Dermis blood vessel endothelial cell (primary cell): ENCODE results near the gene C16orf87. TPM values are rescaled to one million over a fixed set of nuclear protein-coding genes. Genes with fewer than 3 reads are reported as not detected.

ENCODE experiments used
- DNase-seq: peaks from one replicate; pipeline ENCODE4 v3.0.0; 2010
- total RNA-seq: library from RNA; depleted of rRNA; stranded (reverse); fragments of >200 nt; gene quantifications from 2 replicates; pipeline ENCODE4 v1.2.3, GENCODE V29; 2014

The C16orf87 gene
- total RNA-seq, 1 donor from 2014 or later, result 11.2 TPM

DNA sequence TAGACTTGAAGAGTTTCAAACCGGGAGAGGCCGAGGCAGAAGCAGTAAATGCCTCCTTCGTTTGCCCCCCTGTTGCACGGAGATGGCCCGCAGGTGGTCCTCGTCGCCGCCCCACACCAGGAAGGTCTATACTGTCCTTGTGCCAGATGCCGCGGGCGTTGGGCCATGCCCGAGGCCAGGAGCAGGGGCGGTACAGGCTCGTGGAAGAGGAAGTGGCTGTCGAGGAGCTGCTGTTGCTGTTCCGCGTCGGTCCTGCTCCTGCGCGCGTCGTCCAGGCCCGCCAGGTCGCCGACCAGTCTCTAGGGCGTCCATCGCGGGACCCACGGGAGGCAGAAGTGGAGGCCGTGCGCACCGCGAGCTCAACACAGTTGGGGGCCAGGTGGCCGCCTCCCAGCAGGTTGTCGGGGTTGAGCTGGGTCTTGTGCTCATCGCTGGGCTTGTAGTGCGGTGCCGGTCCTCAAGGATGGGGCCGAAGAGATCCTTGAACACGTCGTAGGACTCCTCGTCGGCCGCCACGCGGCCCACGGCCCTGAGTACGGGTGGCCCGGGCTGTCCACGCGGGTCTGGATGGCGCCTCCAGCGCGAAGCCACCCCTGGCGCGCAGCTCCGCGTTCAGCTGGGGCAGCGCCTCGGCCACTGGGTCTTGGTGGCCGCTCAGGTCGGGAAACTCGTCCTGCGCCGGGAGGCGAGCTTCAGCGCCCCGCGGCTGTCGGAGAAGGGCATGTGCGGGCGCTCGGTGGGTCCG is 13.1 kb upstream of the C16orf87 start:
- DNase-seq, result peak; percentile 19

GRCh38 chr16:46842192-46842895 is 11.4 kb upstream of the C16orf87 start:
- no peak for DNase-seq

- DNase-seq, result no peak
Measured at GRCh38 chr16:46839986-46840443, 9.0 kb upstream of the C16orf87 start.

DNA sequence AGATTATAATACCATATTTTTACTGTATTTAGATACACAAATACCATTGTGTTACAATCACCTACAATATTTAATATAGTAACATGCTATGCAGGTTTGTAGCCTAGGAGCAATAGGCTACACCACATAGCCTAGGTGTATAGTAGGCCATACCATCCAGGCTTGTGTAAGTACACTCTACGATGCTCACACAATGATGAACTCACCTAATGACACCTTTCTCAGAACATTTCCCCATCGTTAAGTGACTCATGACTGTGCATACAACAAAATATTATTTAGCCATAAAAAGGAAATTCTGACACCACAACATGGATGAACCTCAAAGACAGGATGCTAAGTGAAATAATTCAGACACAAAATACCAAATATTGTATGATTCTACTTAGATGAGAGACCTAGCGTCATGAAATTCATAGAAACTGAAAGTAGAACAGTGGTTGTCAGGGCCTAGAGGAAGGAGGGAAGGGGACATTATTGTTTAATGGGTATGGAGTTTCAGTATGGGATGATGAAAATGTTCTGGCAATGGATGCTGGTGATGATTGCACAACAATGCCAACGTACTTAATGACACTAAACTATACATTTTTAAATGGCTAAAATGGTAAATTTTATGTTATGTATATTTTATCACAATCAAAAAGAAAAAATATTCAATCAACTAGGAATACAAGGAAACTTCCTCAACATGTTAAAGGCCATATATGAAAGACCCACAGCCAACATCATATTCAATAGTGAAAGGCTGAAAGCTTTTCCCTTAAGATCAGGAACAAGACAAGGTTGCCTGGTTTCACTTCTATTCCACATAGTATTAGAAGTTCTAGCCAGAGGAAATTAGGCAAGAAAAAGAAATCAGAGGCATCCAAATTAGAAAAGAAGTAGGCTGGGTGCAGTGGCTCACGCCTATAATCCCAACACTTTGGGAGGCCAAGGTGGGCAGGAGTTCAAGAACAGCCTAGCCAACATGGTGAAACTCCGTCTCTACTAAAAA is 5.9 kb upstream of the C16orf87 start:
- DNase-seq, result no peak

- no peak for DNase-seq
Measured at GRCh38 chr16:46833460-46833800, 2.5 kb upstream of the C16orf87 start.

GRCh38 chr16:46832757-46833459 is 1.9 kb upstream of the C16orf87 start:
- no peak for DNase-seq

DNA sequence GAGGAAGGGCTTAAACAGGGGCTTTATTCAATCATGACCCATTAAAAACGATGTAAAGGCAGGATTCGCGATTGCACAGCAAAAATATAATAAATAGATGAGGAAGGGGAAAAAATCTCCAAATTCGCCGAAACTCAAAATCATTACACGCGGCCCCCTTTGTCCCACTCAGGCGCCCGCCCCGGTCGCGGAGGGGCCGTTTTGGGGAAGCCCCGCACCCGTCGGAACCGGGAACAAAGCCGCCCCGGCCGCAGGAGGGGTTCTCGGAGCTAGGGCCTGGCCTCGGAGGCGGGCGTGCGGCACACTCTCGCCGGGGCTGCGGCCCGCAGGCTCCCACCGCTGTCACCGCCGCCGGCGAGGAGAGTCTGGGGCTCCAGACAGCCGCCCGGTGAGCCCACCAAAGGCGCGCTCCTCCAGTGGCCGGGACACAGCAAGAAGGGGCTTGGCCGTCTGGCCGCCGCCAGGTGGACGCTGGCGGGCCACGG is 521 bp downstream of the C16orf87 start:
- DNase-seq, result peak; percentile 43

GRCh38 chr16:46828943-46829342 is 2.0 kb downstream of the C16orf87 start:
- DNase-seq, result no peak

- no peak for DNase-seq
Measured at GRCh38 chr16:46828292-46828691, 2.7 kb downstream of the C16orf87 start.

DNA sequence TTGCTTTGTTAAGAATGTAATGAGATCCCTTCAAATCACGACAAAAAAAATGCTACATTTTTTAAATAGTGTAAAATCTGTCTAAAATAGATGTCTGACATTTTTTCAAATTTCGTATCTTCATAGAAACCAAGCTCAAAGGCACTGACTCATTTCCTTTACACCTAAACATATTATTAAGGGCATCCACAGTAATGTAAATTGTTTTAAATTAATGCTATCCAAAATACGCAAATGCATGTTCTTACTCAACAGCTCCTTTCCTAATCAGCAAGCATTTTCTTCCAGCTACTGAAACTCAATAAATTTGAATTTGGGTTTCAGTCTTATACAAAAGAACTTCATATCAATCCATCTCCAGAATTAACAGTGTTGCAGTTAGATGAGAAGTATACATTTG is 4.3 kb downstream of the C16orf87 start:
- DNase-seq, result peak; percentile 25

- DNase-seq, result no peak
Measured at GRCh38 chr16:46822270-46822669, 8.7 kb downstream of the C16orf87 start.

DNA sequence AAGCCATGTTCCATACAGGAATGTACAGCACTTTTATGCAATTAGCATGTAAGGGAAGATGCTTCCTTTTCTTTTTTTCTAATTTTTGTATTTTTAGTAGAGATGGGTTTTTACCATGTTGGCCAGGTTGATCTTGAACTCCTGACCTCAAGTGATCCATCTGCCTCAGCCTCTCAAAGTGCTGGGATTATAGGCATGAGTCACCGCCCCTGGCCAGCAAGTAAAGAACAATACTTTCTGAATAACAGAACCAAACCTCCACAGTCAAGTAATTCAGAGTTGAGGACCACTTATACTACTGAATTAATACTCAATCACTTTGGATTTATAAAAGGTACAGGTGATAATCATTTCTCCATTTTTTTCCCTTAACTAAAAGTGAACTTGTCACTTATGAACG is 13.0 kb downstream of the C16orf87 start:
- DNase-seq, result peak; percentile 25

GRCh38 chr16:46814790-46815189 is 16.2 kb downstream of the C16orf87 start:
- DNase-seq, result no peak

GRCh38 chr16:46813611-46814010 is 17.4 kb downstream of the C16orf87 start:
- DNase-seq, result no peak

DNA sequence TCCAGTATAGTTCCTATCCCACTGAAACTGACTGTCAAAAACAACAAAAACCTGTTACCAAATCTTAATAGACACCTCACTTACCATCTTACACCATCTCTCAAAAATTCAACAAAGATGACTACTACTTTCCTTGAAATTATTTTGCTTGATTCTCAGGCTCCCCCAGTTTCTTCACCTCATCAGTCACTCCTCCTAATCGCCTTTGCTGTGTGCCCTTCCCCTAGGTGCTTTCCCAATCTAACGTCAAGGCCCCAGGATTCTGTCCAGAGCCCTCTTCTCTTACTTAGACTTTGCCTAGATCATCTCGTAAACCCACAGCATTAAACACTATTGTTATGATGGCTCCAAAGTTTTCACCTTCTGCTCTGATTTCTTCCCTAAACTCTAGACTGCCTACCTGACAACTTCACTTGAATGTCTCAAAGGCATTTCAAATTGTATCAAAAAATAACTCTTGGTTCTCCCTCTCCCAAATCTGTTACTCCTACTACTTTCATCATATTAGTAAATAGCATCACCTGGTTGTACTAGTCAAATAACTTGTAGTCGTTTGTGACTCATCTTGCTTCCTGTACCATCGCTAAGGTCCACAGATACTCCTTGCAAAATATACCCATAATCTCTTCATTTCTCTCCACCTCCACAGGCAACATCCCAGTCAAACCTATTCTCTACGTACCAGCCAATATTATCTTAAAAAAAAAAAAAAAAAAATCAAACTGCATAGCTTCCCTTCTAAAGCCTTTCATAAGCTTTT is 18.0 kb downstream of the C16orf87 start:
- no peak for DNase-seq

DNA sequence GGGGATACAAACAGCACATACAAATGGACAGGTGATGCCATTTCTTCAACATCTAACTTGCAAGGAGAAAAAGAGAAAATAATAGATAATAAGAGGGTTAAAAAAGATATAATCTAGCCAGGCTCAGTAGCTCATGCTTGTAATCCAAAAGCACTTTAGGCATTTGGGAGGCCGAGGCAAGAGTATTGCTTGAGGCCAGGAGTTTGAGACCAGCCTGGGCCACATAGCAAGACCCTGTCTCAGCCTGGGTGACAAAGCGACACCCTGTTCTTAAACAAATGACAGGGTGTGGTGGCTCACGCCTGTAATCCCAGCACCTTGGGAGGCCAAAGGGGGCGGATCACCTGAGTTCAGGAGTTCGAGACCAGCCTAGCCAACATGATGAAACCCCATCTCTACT is 19.3 kb downstream of the C16orf87 start:
- no peak for DNase-seq

DNA sequence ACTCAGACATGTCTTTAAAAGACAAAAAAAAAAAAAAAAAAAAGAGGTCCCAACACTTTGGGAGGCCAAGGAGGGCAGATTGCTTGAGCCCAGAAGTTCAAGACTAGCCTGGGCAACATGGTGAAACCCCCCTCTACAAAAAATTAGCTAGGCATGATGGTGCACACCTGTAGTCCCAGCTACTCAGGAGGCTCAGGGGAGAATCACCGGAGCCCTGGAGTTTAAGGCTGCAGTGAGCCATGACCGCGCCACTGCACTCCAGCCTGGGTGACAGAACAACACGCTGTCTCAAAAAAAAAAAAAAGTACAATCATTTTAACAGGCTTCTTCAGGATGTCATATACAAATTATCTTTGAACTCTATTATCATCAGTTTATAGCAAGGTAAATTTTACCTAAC is 22.0 kb downstream of the C16orf87 start:
- no peak for DNase-seq

- DNase-seq, result no peak
Measured at GRCh38 chr16:46807336-46807735, 23.6 kb downstream of the C16orf87 start.

DNA sequence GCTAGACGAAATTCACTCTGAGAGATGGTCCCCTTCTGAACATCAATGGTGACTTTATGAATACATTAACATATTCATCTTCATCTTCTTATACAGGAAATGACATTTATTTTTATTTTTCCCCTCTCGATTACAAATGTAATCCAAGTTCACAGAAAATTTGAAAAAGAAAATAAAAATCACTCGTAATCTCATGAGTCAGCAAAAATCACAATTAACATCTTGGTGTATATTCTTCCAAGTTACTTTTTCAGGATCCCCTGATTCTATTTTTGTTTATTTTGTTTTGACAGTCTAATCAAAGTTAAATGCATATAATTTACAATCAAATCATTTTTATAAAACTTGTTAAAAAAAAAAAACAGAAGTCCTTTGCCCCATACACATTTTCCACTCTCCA is 27.6 kb downstream of the C16orf87 start:
- DNase-seq, result no peak

- DNase-seq, result peak; percentile 45
Measured at GRCh38 chr16:46801428-46802049, 29.4 kb downstream of the C16orf87 start.

DNA sequence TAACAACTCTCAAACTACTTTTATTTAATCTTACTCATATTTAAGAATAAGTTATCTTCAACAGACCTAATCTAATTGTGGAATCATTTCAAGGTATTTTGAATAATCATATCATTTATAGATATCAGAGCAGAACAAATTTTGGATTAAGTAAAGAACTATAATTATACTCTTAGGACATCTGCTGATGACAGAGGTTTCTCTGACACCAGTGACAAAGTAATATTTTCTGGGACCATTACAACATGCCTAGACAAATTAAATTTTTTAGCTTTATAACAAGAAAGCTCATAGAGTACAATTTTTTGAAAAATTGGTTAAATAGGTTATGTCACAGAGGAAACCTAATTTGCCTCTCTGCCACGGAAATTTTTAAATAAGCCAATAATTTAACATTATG is 30.5 kb downstream of the C16orf87 start:
- no peak for DNase-seq
